ENCODE measurements around the gene THSD7B. TPM values are rescaled to one million over a fixed set of nuclear protein-coding genes. Genes with fewer than 3 reads are reported as not detected.

Gene THSD7B
- total and polyA plus RNA-seq, 10 of the 15 experiments (the other 5 are each of a cell fraction or from before 2014, with no cell fraction given), result 0.03 to 0.56 (median 0.28) TPM

DNA sequence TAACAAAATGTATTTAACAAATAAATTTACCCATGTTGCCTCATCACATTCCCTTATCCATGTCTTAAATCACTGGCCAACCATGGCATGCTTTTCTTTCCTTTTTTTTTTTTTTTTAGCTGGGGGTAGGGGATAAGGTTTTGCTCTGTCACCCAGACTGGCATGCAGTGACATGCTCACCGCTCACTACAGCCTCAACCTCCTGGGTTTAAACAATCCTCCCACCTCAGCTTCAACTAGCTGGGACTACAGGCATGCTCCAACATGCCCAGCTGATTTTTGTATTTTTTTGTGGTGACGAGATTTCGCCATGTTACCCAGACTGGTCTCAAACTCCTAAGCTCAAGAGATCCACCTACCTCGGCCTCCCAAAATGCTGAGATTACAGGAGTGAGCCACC lies 266.4 kb downstream of the THSD7B start (continued):
- TF ChIP-seq, protein P1, sequence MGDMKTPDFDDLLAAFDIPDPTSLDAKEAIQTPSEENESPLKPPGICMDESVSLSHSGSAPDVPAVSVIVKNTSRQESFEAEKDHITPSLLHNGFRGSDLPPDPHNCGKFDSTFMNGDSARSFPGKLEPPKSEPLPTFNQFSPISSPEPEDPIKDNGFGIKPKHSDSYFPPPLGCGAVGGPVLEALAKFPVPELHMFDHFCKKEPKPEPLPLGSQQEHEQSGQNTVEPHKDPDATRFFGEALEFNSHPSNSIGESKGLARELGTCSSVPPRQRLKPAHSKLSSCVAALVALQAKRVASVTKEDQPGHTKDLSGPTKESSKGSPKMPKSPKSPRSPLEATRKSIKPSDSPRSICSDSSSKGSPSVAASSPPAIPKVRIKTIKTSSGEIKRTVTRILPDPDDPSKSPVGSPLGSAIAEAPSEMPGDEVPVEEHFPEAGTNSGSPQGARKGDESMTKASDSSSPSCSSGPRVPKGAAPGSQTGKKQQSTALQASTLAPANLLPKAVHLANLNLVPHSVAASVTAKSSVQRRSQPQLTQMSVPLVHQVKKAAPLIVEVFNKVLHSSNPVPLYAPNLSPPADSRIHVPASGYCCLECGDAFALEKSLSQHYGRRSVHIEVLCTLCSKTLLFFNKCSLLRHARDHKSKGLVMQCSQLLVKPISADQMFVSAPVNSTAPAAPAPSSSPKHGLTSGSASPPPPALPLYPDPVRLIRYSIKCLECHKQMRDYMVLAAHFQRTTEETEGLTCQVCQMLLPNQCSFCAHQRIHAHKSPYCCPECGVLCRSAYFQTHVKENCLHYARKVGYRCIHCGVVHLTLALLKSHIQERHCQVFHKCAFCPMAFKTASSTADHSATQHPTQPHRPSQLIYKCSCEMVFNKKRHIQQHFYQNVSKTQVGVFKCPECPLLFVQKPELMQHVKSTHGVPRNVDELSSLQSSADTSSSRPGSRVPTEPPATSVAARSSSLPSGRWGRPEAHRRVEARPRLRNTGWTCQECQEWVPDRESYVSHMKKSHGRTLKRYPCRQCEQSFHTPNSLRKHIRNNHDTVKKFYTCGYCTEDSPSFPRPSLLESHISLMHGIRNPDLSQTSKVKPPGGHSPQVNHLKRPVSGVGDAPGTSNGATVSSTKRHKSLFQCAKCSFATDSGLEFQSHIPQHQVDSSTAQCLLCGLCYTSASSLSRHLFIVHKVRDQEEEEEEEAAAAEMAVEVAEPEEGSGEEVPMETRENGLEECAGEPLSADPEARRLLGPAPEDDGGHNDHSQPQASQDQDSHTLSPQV (IDR thresholded peaks at IDR 0.05), result no peak

DNA sequence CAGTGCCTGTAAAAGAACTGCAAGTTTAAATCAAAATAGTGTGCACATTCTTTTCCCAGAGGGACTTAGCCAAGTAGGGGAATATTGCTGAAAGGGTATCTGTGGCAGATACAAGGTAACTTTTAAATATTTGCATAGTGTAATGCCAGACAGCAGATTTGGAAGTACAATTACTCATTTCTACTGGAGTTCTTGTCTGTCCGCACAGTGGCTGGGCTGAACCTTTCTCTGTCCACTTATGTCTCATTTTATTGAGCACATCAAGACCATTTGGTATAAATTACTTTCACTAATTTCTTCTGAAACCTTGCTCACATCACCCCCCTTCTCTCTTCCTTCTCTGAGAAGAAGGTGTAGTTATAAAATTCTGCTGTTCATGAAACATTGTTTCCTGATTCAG lies 271.3 kb downstream of the THSD7B start:
- RAD21 ChIA-PET (ENCODE audit: unreplicated experiment), result no interaction called here
- intact Hi-C loops (cut with micrococcal nuclease; ENCODE audit: unreplicated experiment), result no loop called here

More for the DNA sequence above, 271.3 kb downstream of the THSD7B start:
- Histone ChIP-seq H3K4me1 (ENCODE audit: control insufficient read depth, insufficient read depth, low read length) (no peaks in the 10 kb centered on the region), H2AFZ (ENCODE audit: control insufficient read depth, low read depth, low read length) (no peak overlapping the region), H3K36me3 (ENCODE audit: control insufficient read depth in 2 of 2, insufficient read depth in 2 of 2, low read length in 1 of 2) (no peaks in the 10 kb centered on the region), H3K79me2 (ENCODE audit: control insufficient read depth, insufficient read depth, low read length) (no peaks in the 10 kb centered on the region), H3K27me3 (replicated peaks in 1 of 2; ENCODE audit: control insufficient read depth in 2 of 2, insufficient read depth in 2 of 2, low read length in 1 of 2) (no peaks in the 10 kb centered on the region), H3K9me3 (replicated peaks; ENCODE audit: control insufficient read depth, insufficient read depth, low read length) (no peaks in the 10 kb centered on the region), H3K4me3 (no peak overlapping the region), H3K9ac (ENCODE audit: control insufficient read depth, insufficient read depth, low read length) (no peak overlapping the region), H3K4me2 (ENCODE audit: control insufficient read depth, insufficient read depth) (no peak overlapping the region), H3K27ac (ENCODE audit: control insufficient read depth, insufficient read depth) (no peak overlapping the region), H4K20me1 (ENCODE audit: control insufficient read depth, insufficient read depth) (no peaks in the 10 kb centered on the region)
- ATAC-seq (no peak), DNase-seq (ENCODE audit: low read depth, low spot score) (no peak), FAIRE-seq (no peak)
- TF ChIP-seq, protein P2, sequence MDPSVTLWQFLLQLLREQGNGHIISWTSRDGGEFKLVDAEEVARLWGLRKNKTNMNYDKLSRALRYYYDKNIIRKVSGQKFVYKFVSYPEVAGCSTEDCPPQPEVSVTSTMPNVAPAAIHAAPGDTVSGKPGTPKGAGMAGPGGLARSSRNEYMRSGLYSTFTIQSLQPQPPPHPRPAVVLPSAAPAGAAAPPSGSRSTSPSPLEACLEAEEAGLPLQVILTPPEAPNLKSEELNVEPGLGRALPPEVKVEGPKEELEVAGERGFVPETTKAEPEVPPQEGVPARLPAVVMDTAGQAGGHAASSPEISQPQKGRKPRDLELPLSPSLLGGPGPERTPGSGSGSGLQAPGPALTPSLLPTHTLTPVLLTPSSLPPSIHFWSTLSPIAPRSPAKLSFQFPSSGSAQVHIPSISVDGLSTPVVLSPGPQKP (IDR thresholded peaks at IDR 0.05; ENCODE audit: low read depth, low read length), result no peak
- TF ChIP-seq PAX8 (IDR thresholded peaks at IDR 0.05) (no peak), CEBPB (IDR thresholded peaks at IDR 0.05; ENCODE audit: borderline replicate concordance in 1 of 2, low read depth in 2 of 2, low read length in 2 of 2) (no peak), CEBPZ (IDR thresholded peaks at IDR 0.05; ENCODE audit: low read depth, low read length) (no peak), CTCF (IDR thresholded peaks at IDR 0.05 in 2 of 3, conservative IDR thresholded peaks at IDR 0.05 in 1 of 3; ENCODE audit: control insufficient read depth in 2 of 3, extremely low read depth in 1 of 3, insufficient read depth in 1 of 3, low read depth in 3 of 3, low read length in 3 of 3) (no peak), RBBP5 (conservative IDR thresholded peaks at IDR 0.05) (no peak), JUND (IDR thresholded peaks at IDR 0.05; ENCODE audit: low read depth, low read length) (no peak), CREM (IDR thresholded peaks at IDR 0.05; ENCODE audit: low read depth) (no peak), PML (IDR thresholded peaks at IDR 0.05; ENCODE audit: low read length) (no peak), ESRRA (IDR thresholded peaks at IDR 0.05; ENCODE audit: low read length) (no peak), ZNF207 (IDR thresholded peaks at IDR 0.05; ENCODE audit: borderline replicate concordance) (no peak), RAD51 (IDR thresholded peaks at IDR 0.05) (no peak)
- BruUV-seq (replicated peaks), result no TSS peak
- in situ Hi-C loops (cut with MboI), result no loop called here
- ChIA-PET SMC1A (ENCODE audit: uncharacterized antibody, unreplicated experiment) (no interaction called here), POLR2A (no interaction called here), CTCF (no interaction called here)
- WGBS (ENCODE audit: insufficient coverage, insufficient replicate concordance, low lambda C conversion rate, missing lambda C conversion rate), result 42% methylated on average over 1 of the region's 1 CpG
